GM19193 (cell line): ENCODE measurements around the gene SHC2.

Source experiments
- POLR2A ChIP-seq: IDR thresholded peaks from 4 replicates; pipeline ENCODE4 v1.6.1; 2011; ENCODE audit not compliant: insufficient read depth, insufficient read length; ENCODE audit errors: extremely low read depth

SHC2 gene, protein sequence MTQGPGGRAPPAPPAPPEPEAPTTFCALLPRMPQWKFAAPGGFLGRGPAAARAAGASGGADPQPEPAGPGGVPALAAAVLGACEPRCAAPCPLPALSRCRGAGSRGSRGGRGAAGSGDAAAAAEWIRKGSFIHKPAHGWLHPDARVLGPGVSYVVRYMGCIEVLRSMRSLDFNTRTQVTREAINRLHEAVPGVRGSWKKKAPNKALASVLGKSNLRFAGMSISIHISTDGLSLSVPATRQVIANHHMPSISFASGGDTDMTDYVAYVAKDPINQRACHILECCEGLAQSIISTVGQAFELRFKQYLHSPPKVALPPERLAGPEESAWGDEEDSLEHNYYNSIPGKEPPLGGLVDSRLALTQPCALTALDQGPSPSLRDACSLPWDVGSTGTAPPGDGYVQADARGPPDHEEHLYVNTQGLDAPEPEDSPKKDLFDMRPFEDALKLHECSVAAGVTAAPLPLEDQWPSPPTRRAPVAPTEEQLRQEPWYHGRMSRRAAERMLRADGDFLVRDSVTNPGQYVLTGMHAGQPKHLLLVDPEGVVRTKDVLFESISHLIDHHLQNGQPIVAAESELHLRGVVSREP

DNA sequence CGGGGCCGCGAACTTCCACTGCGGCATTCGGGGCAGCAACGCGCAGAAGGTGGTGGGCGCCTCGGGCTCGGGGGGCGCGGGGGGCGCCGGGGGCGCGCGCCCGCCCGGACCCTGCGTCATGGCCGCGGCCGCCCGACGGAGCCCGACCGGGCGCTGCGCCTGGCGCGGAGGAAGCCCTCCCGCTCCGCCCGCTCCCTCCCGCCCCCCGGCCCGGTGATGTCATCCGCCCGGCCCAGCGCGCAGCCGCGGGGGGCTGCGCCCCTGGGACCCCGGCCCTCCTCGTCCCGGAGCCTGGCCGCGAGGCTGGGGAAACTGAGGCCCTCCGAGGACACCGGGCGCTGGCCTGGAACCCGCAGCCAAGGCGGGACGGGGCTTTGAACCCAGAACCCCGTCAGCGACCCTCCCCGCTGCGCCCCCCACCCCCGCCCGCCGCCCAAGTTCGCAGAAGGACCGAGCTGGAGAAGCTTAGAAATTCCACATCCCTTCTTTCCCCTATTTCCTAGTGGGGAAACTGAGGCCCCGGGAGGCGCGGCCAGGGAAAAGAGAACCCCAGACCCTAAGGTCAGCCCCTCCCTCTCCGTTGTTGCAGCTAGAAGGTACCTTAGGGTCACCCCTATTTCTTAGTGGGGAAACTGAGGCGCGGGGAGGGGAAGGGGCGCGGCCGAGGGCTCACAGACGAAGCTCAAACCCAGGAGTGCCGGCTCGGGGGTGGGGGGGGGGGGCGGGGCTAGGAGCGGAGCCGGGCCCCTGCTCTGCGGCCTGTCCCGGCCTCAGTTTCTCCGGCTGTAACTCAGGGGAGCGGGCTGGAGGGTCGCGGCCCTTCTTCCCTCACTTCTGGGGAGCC lies at the start of gene SHC2:
Gene SHC2 (minus strand): TSS at position 157 of the 844 bp plus-strand sequence. CDS start 37 bp downstream, at position 120.
- TF ChIP-seq POLR2A: no peak

GRCh38 chr19:508204-509150 lies 47.6 kb upstream of the SHC2 start:
- TF ChIP-seq POLR2A: no peak

- peak; percentile 59 for TF ChIP-seq POLR2A
Measured at GRCh38 chr19:507286-508203, 46.7 kb upstream of the SHC2 start, which contains the start of gene TPGS1. TPGS1 (plus strand) TSS chr19:507497; CDS start chr19:507507, 10 bp downstream.

DNA sequence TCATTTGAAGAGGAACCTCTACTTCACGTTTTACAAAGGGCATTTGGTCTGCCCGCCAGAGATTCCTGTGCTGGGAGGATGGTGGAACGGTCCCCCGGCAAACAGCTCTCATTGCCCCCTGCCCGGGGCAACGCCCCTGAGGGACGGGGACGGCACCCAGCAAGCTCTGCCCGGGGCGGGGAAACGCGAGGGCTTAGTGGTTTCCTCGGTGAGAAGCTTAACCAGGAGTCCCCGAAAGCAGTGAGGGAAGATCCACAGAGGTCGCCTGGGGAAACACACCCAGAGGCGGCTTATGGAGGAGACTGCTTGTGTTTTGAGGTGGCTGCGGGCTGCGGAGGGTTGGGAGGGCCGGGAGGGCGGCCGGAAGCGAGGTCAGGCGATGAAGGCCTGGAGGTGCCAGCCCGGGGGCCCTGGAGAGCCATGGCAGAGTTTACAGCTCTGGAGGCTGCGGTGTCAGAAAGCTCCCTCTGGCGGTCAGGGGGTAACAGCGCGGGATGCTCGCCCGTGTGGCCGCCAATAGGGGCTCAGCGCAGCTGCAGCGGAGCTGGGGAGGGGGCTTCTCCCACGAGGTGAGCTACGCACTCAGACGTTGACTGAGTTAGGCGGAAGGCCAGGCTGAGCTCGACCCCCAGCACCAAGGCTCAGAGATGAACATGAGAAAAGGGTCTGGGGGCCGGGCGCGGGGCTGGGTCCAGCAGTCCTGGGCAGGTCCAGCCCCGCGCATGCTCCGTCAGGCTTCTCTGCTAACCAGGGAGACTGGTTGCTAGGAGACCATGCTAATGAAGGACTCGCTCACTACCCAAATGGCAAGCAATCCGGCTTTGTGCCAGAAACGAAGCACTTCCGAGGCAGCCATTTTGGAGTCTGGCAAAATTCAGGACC lies 45.8 kb upstream of the SHC2 start:
- peak; percentile 69 for TF ChIP-seq POLR2A

DNA sequence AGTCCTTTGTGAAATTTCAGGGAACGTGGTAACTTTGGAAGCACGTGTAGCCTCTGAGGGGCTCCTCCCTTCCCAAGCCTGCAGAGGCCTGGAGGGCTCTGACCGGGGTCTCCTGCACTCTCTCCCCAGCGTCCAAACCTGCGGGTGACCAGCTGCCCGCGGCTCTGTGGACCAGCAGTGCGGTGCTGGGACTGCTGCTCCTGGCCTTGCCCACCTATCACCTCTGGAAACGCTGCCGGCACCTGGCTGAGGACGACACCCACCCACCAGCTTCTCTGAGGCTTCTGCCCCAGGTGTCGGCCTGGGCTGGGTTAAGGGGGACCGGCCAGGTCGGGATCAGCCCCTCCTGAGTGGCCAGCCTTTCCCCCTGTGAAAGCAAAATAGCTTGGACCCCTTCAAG lies 43.8 kb upstream of the SHC2 start:
- no peak for TF ChIP-seq POLR2A

- TF ChIP-seq POLR2A: no peak
Measured at GRCh38 chr19:501646-502045, 40.8 kb upstream of the SHC2 start.

GRCh38 chr19:498977-499623 lies 38.3 kb upstream of the SHC2 start:
- TF ChIP-seq POLR2A: no peak

GRCh38 chr19:498511-498891 lies 37.7 kb upstream of the SHC2 start:
- TF ChIP-seq POLR2A: no peak

DNA sequence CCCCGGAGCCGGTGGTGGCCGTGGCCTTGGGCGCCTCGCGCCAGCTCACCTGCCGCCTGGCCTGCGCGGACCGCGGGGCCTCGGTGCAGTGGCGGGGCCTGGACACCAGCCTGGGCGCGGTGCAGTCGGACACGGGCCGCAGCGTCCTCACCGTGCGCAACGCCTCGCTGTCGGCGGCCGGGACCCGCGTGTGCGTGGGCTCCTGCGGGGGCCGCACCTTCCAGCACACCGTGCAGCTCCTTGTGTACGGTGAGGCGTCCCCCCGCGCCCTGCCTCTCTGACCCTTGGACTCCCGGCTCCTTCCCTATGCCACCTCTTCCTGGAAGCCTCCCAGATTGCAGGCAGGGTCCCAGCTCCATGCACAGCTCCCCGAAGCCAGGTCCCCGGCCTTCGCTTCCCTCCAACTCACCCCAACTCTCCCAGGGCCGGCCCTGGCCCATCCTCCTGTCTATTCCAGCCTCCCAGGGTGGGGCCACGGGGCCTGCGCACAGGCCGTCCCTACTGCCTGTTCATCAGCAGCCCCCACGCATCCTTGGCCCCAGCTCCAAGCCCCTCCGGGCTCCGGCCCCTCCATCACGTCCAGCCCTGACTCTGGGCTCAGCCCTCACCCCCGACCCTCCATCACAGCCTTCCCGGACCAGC lies 37.2 kb upstream of the SHC2 start:
- no peak for TF ChIP-seq POLR2A

DNA sequence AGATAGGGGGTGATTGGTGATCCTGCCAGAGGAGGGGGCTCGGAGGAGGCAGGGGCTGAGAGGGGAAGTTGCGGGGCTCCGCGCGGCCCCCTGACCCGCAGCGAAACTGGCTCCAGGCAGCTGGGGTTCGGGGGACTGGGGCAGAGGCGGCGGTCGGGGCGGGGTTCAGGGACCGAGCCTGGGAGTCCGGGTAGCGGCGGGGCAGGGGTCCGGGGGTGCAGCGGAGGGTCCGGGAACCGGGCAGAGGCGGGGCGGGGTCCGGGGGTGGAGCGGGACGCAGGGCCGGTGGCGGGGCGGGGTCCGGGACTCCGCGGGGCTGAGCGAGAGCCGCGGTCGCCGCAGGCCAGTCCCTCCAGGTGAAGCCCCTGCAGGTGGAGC lies 36.6 kb upstream of the SHC2 start:
- no peak for TF ChIP-seq POLR2A

- no peak for TF ChIP-seq POLR2A
Measured at GRCh38 chr19:496986-497385, 36.2 kb upstream of the SHC2 start.
